Activated CD8-positive, alpha-beta memory T cell treated with anti-CD3 and anti-CD28 coated beads for 24 hours (primary cell): ENCODE results near the gene CNTNAP2.

Experiments used
- DNase-seq: peaks from one replicate; pipeline ENCODE4 v3.0.0-alpha.2; 2020

CNTNAP2 gene

GRCh38 chr7:146701166-146701565 is 584.6 kb downstream of the CNTNAP2 start:
- no peak for DNase-seq

GRCh38 chr7:146702898-146703297 is 586.3 kb downstream of the CNTNAP2 start:
- DNase-seq: no peak

- no peak for DNase-seq
Observed at GRCh38 chr7:146709451-146710027, 592.9 kb downstream of the CNTNAP2 start.

- no peak for DNase-seq
Observed at GRCh38 chr7:146713205-146713604, 596.6 kb downstream of the CNTNAP2 start.

GRCh38 chr7:146713934-146714333 is 597.3 kb downstream of the CNTNAP2 start:
- DNase-seq: no peak

GRCh38 chr7:146720195-146720594 is 603.6 kb downstream of the CNTNAP2 start:
- no peak for DNase-seq

- no peak for DNase-seq
Observed at GRCh38 chr7:146722986-146723385, 606.4 kb downstream of the CNTNAP2 start.

- DNase-seq: no peak
Observed at GRCh38 chr7:146725520-146725919, 608.9 kb downstream of the CNTNAP2 start.

GRCh38 chr7:146728141-146728540 is 611.5 kb downstream of the CNTNAP2 start:
- DNase-seq: no peak

- DNase-seq: no peak
Observed at GRCh38 chr7:146728611-146729010, 612.0 kb downstream of the CNTNAP2 start.

GRCh38 chr7:146731185-146731584 is 614.6 kb downstream of the CNTNAP2 start:
- DNase-seq: no peak

GRCh38 chr7:146735992-146736391 is 619.4 kb downstream of the CNTNAP2 start:
- no peak for DNase-seq

GRCh38 chr7:146736446-146737190 is 620.0 kb downstream of the CNTNAP2 start:
- DNase-seq: no peak

- DNase-seq: no peak
Observed at GRCh38 chr7:146740039-146740438, 623.4 kb downstream of the CNTNAP2 start.

- DNase-seq: no peak
Observed at GRCh38 chr7:146741911-146742310, 625.3 kb downstream of the CNTNAP2 start.

GRCh38 chr7:146754385-146754784 is 637.8 kb downstream of the CNTNAP2 start:
- DNase-seq: no peak

- DNase-seq: no peak
Observed at GRCh38 chr7:146755585-146755984, 639.0 kb downstream of the CNTNAP2 start.

- DNase-seq: no peak
Observed at GRCh38 chr7:146764458-146764857, 647.9 kb downstream of the CNTNAP2 start.

- no peak for DNase-seq
Observed at GRCh38 chr7:146768957-146769356, 652.4 kb downstream of the CNTNAP2 start.

- no peak for DNase-seq
Observed at GRCh38 chr7:146772601-146773000, 656.0 kb downstream of the CNTNAP2 start.

GRCh38 chr7:146773506-146773905 is 656.9 kb downstream of the CNTNAP2 start:
- no peak for DNase-seq

GRCh38 chr7:146781352-146782116 is 664.9 kb downstream of the CNTNAP2 start:
- no peak for DNase-seq

GRCh38 chr7:146787266-146787665 is 670.7 kb downstream of the CNTNAP2 start:
- no peak for DNase-seq

- DNase-seq: no peak
Observed at GRCh38 chr7:146788008-146788407, 671.4 kb downstream of the CNTNAP2 start.
